Activated CD4-positive, alpha-beta T cell treated with anti-CD3 and anti-CD28 coated beads, Interleukin-2, amount 50 U/mL, for 48 hours (primary cell): ENCODE results near the gene AOC3.
"Not testable (repeated sequence)": the region's sequence is repeated elsewhere in the genome, so short reads cannot be mapped to it uniquely, and the experiment has no call there.

Experiments used
- DNase-seq, 2 experiments: peaks; one replicate each; pipeline ENCODE4 v3.0.0-alpha.2; 2020

AOC3 gene

GRCh38 chr17:42844761-42845555, 6.0 kb upstream of the AOC3 start:
- no peak for DNase-seq

GRCh38 chr17:42845556-42845917, 5.5 kb upstream of the AOC3 start:
- no peak for DNase-seq

GRCh38 chr17:42845918-42846593, 4.9 kb upstream of the AOC3 start:
- DNase-seq: peak; percentile 67 to 74

GRCh38 chr17:42846594-42847280, 4.3 kb upstream of the AOC3 start:
- no peak for DNase-seq

GRCh38 chr17:42848093-42848492, 2.9 kb upstream of the AOC3 start:
- no peak for DNase-seq

GRCh38 chr17:42849031-42849430, 2.0 kb upstream of the AOC3 start:
- no peak for DNase-seq

GRCh38 chr17:42849451-42850181, 1.4 kb upstream of the AOC3 start:
- DNase-seq: no peak

GRCh38 chr17:42851371-42852240, 607 bp downstream of the AOC3 start:
- DNase-seq: not testable (repeated sequence)

- no peak for DNase-seq
Observed at GRCh38 chr17:42852351-42852750, 1.4 kb downstream of the AOC3 start.

GRCh38 chr17:42853004-42853403, 2.0 kb downstream of the AOC3 start:
- no peak for DNase-seq

GRCh38 chr17:42853597-42853967, 2.6 kb downstream of the AOC3 start:
- no peak for DNase-seq

- DNase-seq: no peak
Observed at GRCh38 chr17:42853968-42854790, 3.2 kb downstream of the AOC3 start.

- no peak for DNase-seq
Observed at GRCh38 chr17:42855048-42855596, 4.1 kb downstream of the AOC3 start.

GRCh38 chr17:42856093-42856492, 5.1 kb downstream of the AOC3 start:
- DNase-seq: not testable (repeated sequence)

- DNase-seq: not testable (repeated sequence)
Observed at GRCh38 chr17:42856516-42856915, 5.5 kb downstream of the AOC3 start.

GRCh38 chr17:42857389-42857788, 6.4 kb downstream of the AOC3 start:
- no peak for DNase-seq

- no peak for DNase-seq
Observed at GRCh38 chr17:42865638-42866094, 14.7 kb downstream of the AOC3 start.

GRCh38 chr17:42866216-42866615, 15.2 kb downstream of the AOC3 start:
- DNase-seq: no peak

GRCh38 chr17:42866631-42867575, 15.9 kb downstream of the AOC3 start:
- no peak for DNase-seq
